H1 (cell line): ENCODE measurements around the gene BPIFA2. TPM values are rescaled to one million over a fixed set of nuclear protein-coding genes. Genes with fewer than 3 reads are reported as not detected.

Experiments
- CTCF ChIA-PET: fragments of 300-600 bp; sonication (Branson Sonifier 250); formaldehyde crosslinking; loops from one replicate; lab custom pipeline; 2021; ENCODE audit not compliant: partially characterized antibody; lab: Charles Lee
- POLR2A ChIA-PET: fragments of 300-600 bp; sonication (Branson Sonifier 250); formaldehyde crosslinking; loops from one replicate; lab custom pipeline; 2021; ENCODE audit warnings: inconsistent platforms; ENCODE audit not compliant: partially characterized antibody; lab: Charles Lee
- DNase-seq, 2 experiments: peaks; one replicate each; pipeline versions ENCODE4 v3.0.0 to v3.0.0-alpha.2; 2010 to 2022; ENCODE audit warnings: low spot score in 2 of 2, low read depth in 1 of 2, mixed read lengths in 1 of 2
- FAIRE-seq: peaks from 2 replicates; lab custom pipeline; 2011; peaks lifted over from hg19 to GRCh38; lab: Jason Lieb, UNC
- H2AFZ ChIP-seq: 2 replicates; pipeline ENCODE4 v1.8.1; 2012; ENCODE audit warnings: low read length, inconsistent platforms
- H2AK5ac ChIP-seq: 2 replicates; pipeline ENCODE4 v1.6.1; 2013; ENCODE audit warnings: low read depth, low read length
- H2BK120ac ChIP-seq: replicated peaks from 2 replicates; pipeline ENCODE3; 2013; ENCODE audit warnings: low read depth, low read length, inconsistent platforms
- H2BK12ac ChIP-seq: 2 replicates; pipeline ENCODE4 v1.6.1; 2013; ENCODE audit warnings: low read depth, low read length
- H2BK15ac ChIP-seq: 2 replicates; pipeline ENCODE4 v1.6.1; 2013; ENCODE audit warnings: low read length
- H2BK20ac ChIP-seq: 2 replicates; pipeline ENCODE4 v1.6.1; 2013; ENCODE audit warnings: low read length
- H2BK5ac ChIP-seq: 2 replicates; pipeline ENCODE4 v1.6.1; 2013; ENCODE audit warnings: low read depth, low read length
- H3K14ac ChIP-seq: 2 replicates; pipeline ENCODE4 v1.6.1; 2013; ENCODE audit warnings: inconsistent platforms; ENCODE audit not compliant: insufficient read length
- H3K18ac ChIP-seq: 2 replicates; pipeline ENCODE4 v1.6.1; 2013; ENCODE audit warnings: low read length; ENCODE audit errors: extremely low read depth
- H3K23ac ChIP-seq: 2 replicates; pipeline ENCODE4 v1.6.1; 2013; ENCODE audit warnings: inconsistent platforms; ENCODE audit not compliant: insufficient read length
- H3K23me2 ChIP-seq: 2 replicates; pipeline ENCODE4 v1.6.1; 2013; ENCODE audit warnings: low read depth, low read length
- H3K27ac ChIP-seq: 2 replicates; pipeline ENCODE4 v1.6.1; 2011; ENCODE audit warnings: low read depth, low read length, inconsistent platforms
- H3K27me3 ChIP-seq, 4 experiments: replicated peaks in 1 of 4; 1 replicate in 1 of 4; 2 replicates in 3 of 4; pipeline versions ENCODE4 v1.6.1 to v1.8.1; 2011 to 2013; ENCODE audit warnings: low read length in 3 of 4, mild to moderate bottlenecking in 3 of 4, inconsistent platforms in 2 of 4, mixed read lengths in 2 of 4, moderate library complexity in 1 of 4; ENCODE audit not compliant: control insufficient read depth in 3 of 4, insufficient read depth in 3 of 4; ENCODE audit errors: extremely low read depth in 1 of 4
- H3K36me3 ChIP-seq, 4 experiments: 2 replicates each; pipeline versions ENCODE4 v1.6.1 to v1.8.1; 2011 to 2013; ENCODE audit warnings: mild to moderate bottlenecking in 4 of 4, low read length in 3 of 4, moderate library complexity in 2 of 4, control low read depth in 1 of 4, inconsistent platforms in 1 of 4; ENCODE audit not compliant: insufficient read depth in 4 of 4, control insufficient read depth in 2 of 4
- H3K4ac ChIP-seq: replicated peaks from 2 replicates; pipeline ENCODE3; 2013; ENCODE audit warnings: low read length, low read depth, mixed read lengths, inconsistent platforms; ENCODE audit not compliant: insufficient read length
- H3K4me1 ChIP-seq, 4 experiments: replicated peaks in 1 of 4; 1 replicate in 1 of 4; 2 replicates in 3 of 4; pipeline versions ENCODE4 v1.6.1 to v1.8.1; 2011 to 2013; ENCODE audit warnings: low read length in 3 of 4, inconsistent platforms in 2 of 4, mixed read lengths in 1 of 4; ENCODE audit not compliant: insufficient read depth in 4 of 4, control insufficient read depth in 3 of 4
- H3K4me2 ChIP-seq, 2 experiments: 2 replicates each; pipeline versions ENCODE4 v1.6.1 to v1.8.1; 2011 to 2013; ENCODE audit warnings: low read depth in 2 of 2, low read length in 2 of 2, control low read depth in 1 of 2, inconsistent platforms in 1 of 2, mild to moderate bottlenecking in 1 of 2; ENCODE audit not compliant: insufficient read depth in 1 of 2
- H3K4me3 ChIP-seq, 4 experiments: fragments of 200-600, 300-600 bp in 1 of 4; sonication (generic), shearing (Covaris generic), sonication (Bioruptor Twin) in 1 of 4; 2 replicates each; pipeline versions ENCODE4 v1.5.1 to v1.8.1; 2011 to 2016; ENCODE audit warnings: low read length in 4 of 4, low read depth in 3 of 4, control low read depth in 2 of 4, inconsistent platforms in 2 of 4, mild to moderate bottlenecking in 2 of 4, mixed read lengths in 1 of 4, moderate library complexity in 1 of 4; ENCODE audit not compliant: insufficient read depth in 2 of 4; ENCODE audit errors: extremely low read depth in 1 of 4
- H3K56ac ChIP-seq: replicated peaks from 2 replicates; pipeline ENCODE3; 2013; ENCODE audit warnings: low read depth, mild to moderate bottlenecking, mixed read lengths, low read length, inconsistent platforms; ENCODE audit not compliant: insufficient read length
- H3K79me1 ChIP-seq: 2 replicates; pipeline ENCODE4 v1.6.1; 2013; ENCODE audit warnings: low read depth, low read length, control low read depth
- H3K79me2 ChIP-seq, 2 experiments: 2 replicates each; pipeline versions ENCODE4 v1.6.1 to v1.8.1; 2012 to 2013; ENCODE audit warnings: low read length in 2 of 2, mild to moderate bottlenecking in 2 of 2, inconsistent platforms in 1 of 2; ENCODE audit not compliant: insufficient read depth in 2 of 2, control insufficient read depth in 1 of 2
- H3K9ac ChIP-seq, 4 experiments: replicated peaks in 1 of 4; 1 replicate in 1 of 4; 2 replicates in 3 of 4; pipeline versions ENCODE4 v1.6.1 to v1.8.1; 2011 to 2013; ENCODE audit warnings: low read depth in 3 of 4, low read length in 3 of 4, control low read depth in 2 of 4, mild to moderate bottlenecking in 2 of 4, moderate library complexity in 2 of 4, inconsistent platforms in 1 of 4; ENCODE audit errors: extremely low read depth in 1 of 4
- H3K9me3 ChIP-seq, 2 experiments: 2 replicates each; pipeline versions ENCODE4 v1.6.1 to v1.8.1; 2012 to 2013; ENCODE audit warnings: mild to moderate bottlenecking in 2 of 2, moderate library complexity in 2 of 2, control low read depth in 1 of 2, inconsistent platforms in 1 of 2, low read depth in 1 of 2, low read length in 1 of 2, mixed read lengths in 1 of 2; ENCODE audit not compliant: insufficient read depth in 2 of 2
- H4K20me1 ChIP-seq, 2 experiments: replicated peaks in 1 of 2; 2 replicates each; pipeline versions ENCODE3 to v1.8.1; 2011 to 2013; ENCODE audit warnings: inconsistent platforms in 2 of 2, low read length in 2 of 2, mild to moderate bottlenecking in 1 of 2; ENCODE audit not compliant: insufficient read depth in 2 of 2, control insufficient read depth in 1 of 2
- H4K5ac ChIP-seq: 2 replicates; pipeline ENCODE4 v1.6.1; 2013; ENCODE audit warnings: low read length, low read depth, mixed read lengths, inconsistent platforms; ENCODE audit not compliant: insufficient read length
- H4K8ac ChIP-seq: 2 replicates; pipeline ENCODE4 v1.8.0; 2013; ENCODE audit warnings: mild to moderate bottlenecking, moderate library complexity, low read length, inconsistent platforms; ENCODE audit not compliant: insufficient read depth; ENCODE audit errors: extremely low read depth
- H4K91ac ChIP-seq: replicated peaks from 2 replicates; pipeline ENCODE3; 2013; ENCODE audit warnings: low read length, mixed read lengths, inconsistent platforms; ENCODE audit not compliant: insufficient read length
- BACH1 ChIP-seq: IDR thresholded peaks from 2 replicates; pipeline ENCODE4 v1.6.1; 2012; ENCODE audit warnings: low read length, improper control_type of control experiment
- CTBP2 ChIP-seq: IDR thresholded peaks from 2 replicates; pipeline ENCODE4 v1.7.0; 2011; ENCODE audit warnings: borderline replicate concordance, mild to moderate bottlenecking, moderate library complexity, mixed read lengths, low read length; ENCODE audit not compliant: insufficient read depth, insufficient read length
- MAX ChIP-seq: IDR thresholded peaks from 2 replicates; pipeline ENCODE4 v1.6.1; 2012; ENCODE audit warnings: inconsistent platforms
- RFX5 ChIP-seq: IDR thresholded peaks from 2 replicates; pipeline ENCODE4 v1.6.1; 2011; ENCODE audit warnings: low read depth, low read length, improper control_type of control experiment, borderline replicate concordance
- RXRA ChIP-seq: IDR thresholded peaks from 2 replicates; pipeline ENCODE4 v1.6.1; 2011; ENCODE audit warnings: low read depth, mild to moderate bottlenecking, low read length, moderate library complexity; ENCODE audit not compliant: insufficient read depth
- SP4 ChIP-seq: IDR thresholded peaks from 2 replicates; pipeline ENCODE4 v1.6.1; 2012; ENCODE audit warnings: low read length, inconsistent platforms
- WGBS, 2 experiments: shearing (Covaris generic) in 1 of 2; methylation state at CpG; one replicate each; pipeline versions ENCODE4 v1.1.6 to v1.1.7; 2013 to 2015; ENCODE audit warnings: low lambda C conversion rate in 2 of 2, mixed read lengths in 2 of 2, inconsistent platforms in 1 of 2, low coverage in 1 of 2, missing lambda C conversion rate in 1 of 2; ENCODE audit not compliant: insufficient replicate concordance in 2 of 2, insufficient coverage in 1 of 2, insufficient read length in 1 of 2; ENCODE audit errors: extremely low coverage in 1 of 2, missing lambda C conversion rate in 1 of 2; 5-methylcytosine and 5-hydroxymethylcytosine counted together
- polyA plus RNA-seq, 7 experiments: library from polyadenylated mRNA; depleted of rRNA in 3 of 7; stranded (reverse) in 5 of 7; unstranded in 2 of 7; fragments of >200 nt in 5 of 7; fragments of 200-250 nt in 2 of 7; gene quantifications; 1 replicate in 5 of 7; 2 replicates in 1 of 7; 4 replicates in 1 of 7; pipeline versions ENCODE4 v1.2.1 to v1.2.3, GENCODE V29; 2011 to 2013; ENCODE audit warnings: missing spikeins in 2 of 7, mixed read lengths in 2 of 7
- total RNA-seq: library from RNA; stranded (reverse); fragmentation: NEBNext Ultra II Directional; extraction: Animal tissue kit (Norgen Biotek cat#: 25700); gene quantifications from 2 replicates; pipeline ENCODE4 v1.2.1, GENCODE V29; 2021

BPIFA2 gene
- total and polyA plus RNA-seq, 2 of the 8 experiments (the other 6 are each of a cell fraction or from before 2014, with no cell fraction given), result not detected

DNA sequence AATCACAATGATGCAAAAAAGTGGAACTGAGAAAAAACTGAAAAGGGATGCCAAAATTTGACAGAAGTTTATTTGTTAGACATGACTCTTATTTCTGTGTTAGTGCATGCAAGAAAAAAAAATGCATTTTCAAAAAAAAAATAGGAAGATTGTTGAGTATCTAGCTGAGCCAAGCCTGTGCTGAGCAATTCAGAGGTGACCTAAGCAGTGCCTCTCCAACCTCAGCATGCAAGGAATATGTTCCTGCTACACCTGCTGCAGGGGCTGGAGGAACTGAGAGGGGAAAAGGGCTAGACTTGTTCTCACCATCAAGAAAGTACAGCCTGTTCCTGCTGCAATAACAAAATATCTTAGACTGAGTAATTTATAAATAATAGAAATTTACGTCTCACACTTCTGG lies 24.0 kb downstream of the BPIFA2 start:
- TF ChIP-seq RXRA, result no peak
- TF ChIP-seq SP4, result no peak
- no peak for TF ChIP-seq BACH1
- no peak for TF ChIP-seq RFX5
- no peak for TF ChIP-seq MAX
- TF ChIP-seq CTBP2, result no peak
- Histone ChIP-seq H3K79me2 (no peaks in the 10 kb centered on the region), H3K9ac (no peak overlapping the region), H3K4me2 (no peak overlapping the region), H2BK12ac (no peak overlapping the region), H4K91ac (no peak overlapping the region), H3K23ac (no peak overlapping the region), H3K4ac (no peak overlapping the region), H4K20me1 (no peaks in the 10 kb centered on the region), H2AFZ (no peak overlapping the region), H3K14ac (no peak overlapping the region), H3K27ac (no peak overlapping the region), H3K18ac (no peak overlapping the region), H2BK20ac (no peak overlapping the region), H2BK5ac (no peak overlapping the region), H4K5ac (no peak overlapping the region), H2AK5ac (no peak overlapping the region), H4K8ac (no peak overlapping the region), H3K9me3 (no peaks in the 10 kb centered on the region), H2BK15ac (no peak overlapping the region), H3K27me3 (0 out of 7 replicates have a peak, but pooled peaks cover 0 to 2% (median 0%) of the 10 kb centered on the region in 4 experiments), H3K4me1 (no peaks in the 10 kb centered on the region), H3K56ac (no peak overlapping the region), H3K36me3 (no peaks in the 10 kb centered on the region), H2BK120ac (no peak overlapping the region), H3K4me3 (no peak overlapping the region), H3K23me2 (no peaks in the 10 kb centered on the region), H3K79me1 (no peaks in the 10 kb centered on the region)
- ChIA-PET POLR2A (no interaction called here), CTCF (no interaction called here)
- no peak for FAIRE-seq
- WGBS, 2 experiments, result 82% methylated on average over 1 of the region's 1 CpG; no CpG with 5 or more reads in 1 of the 2 experiments
- DNase-seq, result no peak
